NCI-H460 (cell line): ENCODE measurements around the gene SOS2. TPM values are rescaled to one million over a fixed set of nuclear protein-coding genes. Genes with fewer than 3 reads are reported as not detected.
"Not testable (repeated sequence)": the region's sequence is repeated elsewhere in the genome, so short reads cannot be mapped to it uniquely, and the experiment has no call there.

Source experiments
- DNase-seq: peaks from one replicate; pipeline ENCODE4 v3.0.0-alpha.2; 2016; ENCODE audit warnings: low read depth; ENCODE audit errors: extremely low read depth
- total RNA-seq: library from RNA; depleted of rRNA; stranded (reverse); fragments of >200 nt; shearing (Covaris generic); gene quantifications from 2 replicates; pipeline ENCODE4 v1.2.3, GENCODE V29; 2014

SOS2 gene
- total RNA-seq, 1 experiment from 2014 or later, result 26.7 TPM

DNA sequence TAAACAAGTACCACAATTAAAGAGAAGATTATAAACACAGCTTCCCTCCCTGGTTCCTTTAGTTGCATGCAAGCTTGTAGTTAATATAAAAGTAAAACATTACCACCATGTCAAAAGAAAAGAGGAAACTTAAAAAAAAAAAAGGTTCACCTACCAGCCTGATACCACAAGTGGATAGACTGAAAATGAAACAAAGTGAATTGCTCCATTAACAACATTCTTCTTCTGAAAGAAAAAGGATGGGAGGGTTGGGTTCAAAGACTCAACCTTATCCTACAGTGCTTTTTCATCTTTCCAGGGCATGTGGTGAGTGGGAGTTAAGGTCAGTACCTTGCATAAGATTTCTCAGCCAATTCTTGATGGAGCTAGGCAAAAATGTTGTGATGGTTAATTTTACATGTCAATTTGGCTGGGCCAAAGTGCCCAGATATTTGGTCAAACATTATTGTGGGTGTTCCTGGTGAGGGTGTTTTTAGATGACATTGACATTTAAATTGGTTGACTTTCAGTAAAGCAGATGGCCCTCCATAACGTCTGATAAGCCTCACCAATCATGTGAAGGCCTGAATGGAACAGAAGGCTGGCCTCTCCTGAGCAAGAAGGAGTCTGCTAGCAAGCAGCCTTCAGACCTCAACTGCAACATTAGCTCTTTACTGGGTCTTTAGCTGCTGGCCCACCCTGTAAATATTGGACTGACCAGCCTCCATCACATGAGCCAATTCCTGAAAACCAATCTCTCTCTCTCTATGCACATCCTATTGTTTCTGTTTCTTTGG lies 143.8 kb downstream of the SOS2 start:
- no peak for DNase-seq

DNA sequence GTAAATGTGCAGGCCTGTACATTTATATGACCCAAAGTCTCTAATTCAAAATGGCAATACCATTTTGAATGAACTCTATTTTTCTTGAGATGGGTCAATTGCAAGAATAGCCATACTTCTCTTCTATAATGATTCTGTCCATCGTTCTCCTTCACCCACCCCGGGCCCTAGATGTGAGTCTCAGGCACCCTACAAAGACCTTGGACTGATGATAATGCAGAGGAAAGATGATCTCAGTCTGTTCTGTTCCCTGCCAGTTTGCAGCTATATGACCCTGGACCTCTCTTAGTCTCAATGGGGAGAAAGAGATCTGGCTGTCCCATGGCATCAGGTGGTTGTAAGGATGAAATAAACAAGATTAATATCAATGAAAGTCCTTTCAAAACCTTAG lies 145.1 kb downstream of the SOS2 start:
- no peak for DNase-seq

DNA sequence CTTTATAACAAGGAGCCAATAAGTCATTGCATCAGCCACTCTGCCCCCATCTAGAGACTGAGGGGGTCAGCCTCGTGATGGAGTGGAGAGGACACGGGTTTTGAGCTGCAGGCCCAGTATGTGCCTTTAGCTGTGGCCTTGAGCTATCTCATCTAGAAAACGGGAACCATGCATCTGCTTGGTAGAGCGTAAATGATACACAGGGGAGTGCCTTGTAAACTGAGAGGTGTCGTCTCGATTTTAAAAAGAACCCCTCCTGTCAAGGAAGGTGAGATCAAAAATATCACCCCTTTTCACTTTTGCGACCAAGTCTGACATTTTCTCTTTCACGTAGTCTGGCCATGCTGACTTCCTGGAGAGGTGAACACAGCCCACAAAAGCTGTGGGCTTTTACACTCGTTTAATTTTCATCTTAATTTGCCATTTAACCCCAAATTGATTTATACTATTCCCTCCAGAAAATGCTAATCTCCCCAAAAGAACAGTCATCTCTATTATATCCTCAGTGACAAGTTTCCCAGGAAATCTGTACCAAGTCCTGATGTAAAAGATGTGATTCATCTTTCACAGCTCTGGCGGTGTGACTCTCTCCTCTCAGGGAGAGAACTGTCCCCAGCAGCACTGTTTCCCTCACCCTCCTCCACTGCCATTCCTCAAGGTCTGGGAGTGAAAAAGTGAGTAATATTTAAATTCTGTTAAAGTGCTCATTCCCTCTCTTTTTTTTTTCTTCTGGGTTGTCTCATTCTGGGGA lies 145.6 kb downstream of the SOS2 start:
- no peak for DNase-seq

DNA sequence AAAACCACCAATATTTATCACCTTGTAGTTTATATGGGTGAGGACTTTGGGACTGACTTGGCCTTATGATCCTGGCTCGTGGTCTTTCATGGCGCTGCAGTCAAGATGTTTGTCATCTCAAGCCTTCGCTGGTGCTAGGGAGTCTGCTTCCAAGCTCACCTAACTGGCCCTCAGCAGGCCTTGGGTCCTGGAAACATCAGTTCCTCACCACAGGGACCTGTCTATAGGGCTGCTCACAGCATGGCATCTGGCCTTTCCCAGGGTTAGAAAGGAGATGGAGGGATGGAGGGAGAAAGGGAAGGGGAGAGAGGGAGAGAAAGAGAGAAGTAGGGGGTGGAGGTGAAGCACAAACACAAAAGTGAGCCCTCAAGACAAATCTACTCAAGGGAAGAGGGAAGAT lies 146.7 kb downstream of the SOS2 start:
- DNase-seq, result no peak

DNA sequence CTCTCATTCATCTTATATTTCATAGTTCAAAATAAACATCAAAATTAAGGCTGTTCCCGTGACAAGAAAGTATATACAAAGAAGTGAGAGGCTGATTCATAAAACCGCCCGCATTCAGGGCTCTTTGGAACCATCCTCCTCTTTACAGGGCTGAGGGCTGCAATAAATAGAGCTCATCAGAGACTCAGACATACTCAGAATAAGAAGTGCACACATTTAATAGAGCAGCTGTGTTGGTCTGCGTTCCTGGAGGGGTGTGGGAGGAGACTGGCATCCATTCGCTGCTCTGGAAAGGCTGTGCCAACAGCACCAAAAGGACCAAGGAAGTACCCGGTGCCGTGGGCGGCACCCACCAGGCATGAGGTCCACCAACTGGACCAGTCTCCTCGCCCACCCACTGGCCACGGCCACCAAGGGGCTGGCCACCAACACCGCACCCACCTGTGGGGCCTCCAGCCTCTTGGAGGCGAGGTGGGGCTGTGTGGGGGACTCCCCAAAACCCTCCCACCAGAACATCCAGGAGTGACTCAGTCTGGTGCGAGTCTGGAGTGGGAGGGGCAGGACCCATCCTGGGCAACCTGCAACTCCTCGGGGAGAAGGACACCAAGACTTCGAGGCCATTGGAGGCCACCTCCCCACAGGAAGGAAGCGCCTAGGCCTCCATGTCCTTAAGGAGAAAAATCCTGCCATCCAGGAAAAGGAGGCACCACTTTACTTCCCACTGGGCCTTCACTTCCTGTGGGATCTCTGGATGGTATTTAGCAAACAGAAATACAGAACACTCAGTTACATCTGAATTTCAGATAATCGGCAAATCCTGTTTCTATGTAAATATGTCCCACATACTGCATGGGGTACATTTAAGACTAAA lies 147.7 kb downstream of the SOS2 start:
- no peak for DNase-seq

DNA sequence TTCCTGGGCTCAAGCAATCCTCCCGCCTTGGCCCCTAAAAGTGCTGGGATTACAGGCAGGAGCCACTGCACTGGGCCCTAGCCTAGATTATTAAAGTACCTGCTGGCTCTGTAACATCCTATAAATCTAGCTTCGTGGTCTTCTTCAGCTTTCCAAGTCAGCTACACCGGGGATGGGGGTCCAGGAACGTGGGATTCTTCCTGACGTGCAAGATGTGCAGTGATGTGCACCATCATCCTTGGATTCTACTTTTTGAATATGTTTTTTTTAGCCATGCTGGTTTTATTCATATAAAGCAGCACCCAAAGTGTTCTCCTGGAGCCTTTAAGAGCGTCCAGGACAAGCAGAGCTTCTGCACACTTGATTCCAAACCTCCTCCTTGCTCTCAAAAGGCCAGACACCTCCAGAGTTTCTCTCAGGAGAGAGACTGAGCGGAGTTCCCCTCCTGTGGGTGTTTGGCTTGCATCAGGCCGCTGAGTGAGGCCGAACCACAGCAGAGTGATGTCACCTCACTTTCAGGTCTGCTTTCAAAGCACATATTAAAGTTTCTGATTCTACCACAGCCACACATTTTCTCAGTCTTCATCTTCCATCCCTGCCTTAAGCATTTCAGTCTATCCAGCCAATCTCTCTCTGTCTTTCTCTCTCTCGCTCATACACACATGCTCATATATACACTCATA lies 148.5 kb downstream of the SOS2 start:
- no peak for DNase-seq

DNA sequence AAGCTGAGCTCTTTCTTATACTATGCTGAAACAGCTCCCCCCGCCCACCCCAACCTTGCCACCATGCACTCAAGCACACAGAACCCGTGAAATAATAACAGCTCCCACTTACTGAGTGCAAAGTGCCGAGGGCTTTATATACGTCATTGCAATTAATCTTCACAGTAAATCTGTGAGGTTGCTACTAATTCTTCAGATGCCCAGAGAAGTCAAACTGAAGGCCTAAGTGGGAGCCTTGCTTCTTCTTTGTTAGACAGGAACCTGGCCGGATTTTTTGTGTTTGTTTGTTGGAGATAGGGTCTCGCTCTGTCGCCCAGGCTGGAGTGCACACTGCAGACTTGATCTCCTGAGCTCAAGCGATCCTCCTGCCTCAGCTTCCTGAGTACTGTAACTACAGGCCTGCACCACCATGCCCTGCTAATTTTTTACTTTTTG lies 149.1 kb downstream of the SOS2 start:
- no peak for DNase-seq

DNA sequence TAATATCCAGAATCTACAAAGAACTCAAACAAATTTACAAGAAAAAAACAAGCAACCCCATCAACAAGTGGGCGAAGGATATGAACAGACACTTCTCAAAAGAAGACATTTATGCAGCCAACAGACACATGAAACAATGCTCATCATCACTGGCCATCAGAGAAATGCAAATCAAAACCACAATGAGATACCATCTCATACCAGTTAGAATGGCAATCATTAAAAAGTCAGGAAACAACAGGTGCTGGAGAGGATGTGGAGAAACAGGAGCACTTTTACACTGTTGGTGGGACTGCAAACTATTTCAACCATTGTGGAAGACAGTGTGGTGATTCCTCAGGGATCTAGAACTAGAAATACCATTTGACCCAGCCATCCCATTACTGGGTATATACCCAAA lies 152.3 kb downstream of the SOS2 start:
- DNase-seq, result not testable (repeated sequence)

DNA sequence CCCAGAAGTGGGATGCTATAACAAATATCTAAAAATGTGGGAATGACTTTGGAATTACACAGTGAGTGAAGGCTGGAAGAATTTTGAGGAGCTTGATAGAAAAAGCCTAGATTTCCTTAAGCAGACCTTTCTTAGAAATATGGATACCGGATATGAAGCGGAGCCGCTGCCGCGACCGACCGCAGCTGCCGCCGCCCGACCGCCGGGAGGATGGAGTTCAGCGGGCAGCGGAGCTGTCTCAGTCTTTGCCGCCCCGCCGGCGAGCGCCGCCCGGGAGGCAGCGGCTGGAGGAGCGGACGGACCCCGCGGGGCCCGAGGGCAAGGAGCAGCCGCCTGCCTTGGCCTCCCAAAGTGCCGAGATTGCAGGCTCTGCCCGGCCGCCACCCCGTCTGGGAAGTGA lies 157.7 kb downstream of the SOS2 start:
- DNase-seq, result not testable (repeated sequence)

DNA sequence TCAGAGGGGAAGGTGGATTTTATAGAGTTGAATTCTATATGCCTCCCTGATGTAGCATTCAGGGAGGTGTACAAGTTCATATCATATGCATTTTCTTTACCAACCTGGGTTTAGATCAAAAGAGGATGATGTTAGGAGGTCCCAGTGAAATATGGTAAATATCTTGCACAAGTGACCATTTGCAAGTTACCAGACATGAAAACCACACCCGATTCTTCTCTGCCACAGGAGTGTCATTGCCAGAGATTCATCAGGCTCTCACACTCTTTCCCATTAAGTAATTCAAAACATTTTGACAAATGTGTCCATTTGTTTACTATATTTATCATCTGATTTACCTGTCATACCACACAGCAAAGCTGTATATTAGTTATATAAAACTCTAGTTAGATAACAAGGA lies 159.0 kb downstream of the SOS2 start:
- DNase-seq, result no peak

DNA sequence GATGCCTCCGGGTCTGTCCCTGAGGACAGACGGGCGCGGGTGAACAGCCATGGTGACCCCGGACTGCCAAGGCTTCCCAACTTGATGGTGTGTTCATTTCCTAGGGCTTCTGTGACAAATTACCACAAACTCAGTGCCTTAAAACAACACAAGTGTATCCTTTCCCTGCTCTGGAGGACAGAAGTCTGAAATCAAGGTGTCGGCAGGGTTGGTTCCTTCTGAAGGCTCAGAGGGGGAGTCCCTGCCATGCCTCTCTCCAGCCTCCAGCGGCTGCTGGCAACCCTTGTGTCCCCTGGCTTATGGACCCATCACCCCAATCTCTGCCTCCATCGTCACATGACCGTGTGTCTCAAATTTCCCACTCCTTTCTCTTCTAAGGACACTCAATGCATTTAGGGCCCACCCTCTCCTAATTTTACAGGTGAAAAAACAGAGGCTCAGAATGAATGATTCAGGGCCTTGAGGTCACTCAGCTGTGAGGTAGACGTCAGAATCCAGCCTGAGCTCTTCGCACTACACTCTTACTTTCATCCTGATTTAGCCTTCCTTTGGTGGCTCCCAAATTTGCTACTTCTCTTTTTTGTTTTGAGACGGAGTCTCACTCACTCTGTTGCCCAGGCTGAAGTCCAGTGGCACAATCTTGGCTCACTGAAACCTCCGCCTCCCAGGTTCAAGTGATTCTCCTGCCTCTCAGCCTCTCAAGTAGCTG lies 160.4 kb downstream of the SOS2 start:
- DNase-seq, result no peak

DNA sequence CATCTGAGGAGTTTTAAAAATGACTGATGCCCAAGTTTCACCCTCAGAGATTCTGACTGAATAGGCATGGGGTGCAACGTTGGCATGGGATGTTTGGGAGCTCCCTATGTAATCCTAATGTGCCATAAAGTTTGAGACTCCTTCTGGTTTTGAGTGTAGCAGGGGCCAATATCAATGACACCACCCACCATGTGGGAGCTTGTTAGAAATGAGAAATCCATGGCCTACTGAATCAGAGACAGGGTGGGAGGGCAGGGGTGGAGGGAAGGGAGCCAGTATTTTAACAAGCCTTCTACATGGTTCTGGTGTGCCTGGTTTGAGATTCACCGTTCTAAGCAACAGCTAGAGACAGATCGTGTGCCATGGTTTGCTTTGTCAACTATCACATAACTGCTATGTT lies 161.1 kb downstream of the SOS2 start:
- no peak for DNase-seq

DNA sequence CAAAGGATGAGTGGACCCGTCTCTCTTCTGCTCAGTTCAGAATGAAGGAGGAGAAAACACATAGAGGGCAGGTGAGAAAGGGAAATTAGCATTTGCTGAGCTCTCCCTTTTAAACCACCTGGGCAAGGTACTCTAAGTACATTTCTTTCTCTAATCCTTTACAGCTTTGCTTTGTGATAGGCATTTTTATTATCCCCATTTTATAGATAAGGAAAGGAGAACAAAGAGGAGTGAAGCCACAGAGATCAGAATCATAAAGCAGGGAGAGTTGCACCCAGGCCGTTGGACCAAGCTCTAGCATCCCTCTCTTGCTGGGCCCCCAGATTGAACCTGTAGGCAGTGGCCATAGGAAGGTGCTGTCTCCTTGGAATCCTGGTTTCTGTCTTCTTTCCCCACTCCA lies 162.1 kb downstream of the SOS2 start:
- DNase-seq, result no peak

DNA sequence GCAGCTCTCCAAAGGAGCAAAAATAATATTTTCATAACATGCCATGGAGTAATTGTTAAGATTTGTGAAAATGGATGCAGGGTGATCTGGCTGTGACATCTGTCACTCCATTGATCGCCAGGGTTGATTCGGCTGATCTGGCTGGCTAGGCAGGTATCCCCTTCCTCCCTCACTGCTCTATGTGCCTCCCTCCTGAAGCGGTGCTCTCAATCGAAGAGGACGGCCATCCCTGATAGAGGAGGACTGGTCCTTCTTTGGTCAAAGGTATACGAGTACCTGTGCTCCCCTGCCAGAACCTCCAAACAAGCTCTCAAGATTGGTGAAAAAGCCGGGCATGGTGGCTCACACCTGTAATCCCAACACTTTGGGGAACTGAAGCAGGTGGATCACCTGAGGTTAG lies 162.9 kb downstream of the SOS2 start:
- DNase-seq, result no peak

DNA sequence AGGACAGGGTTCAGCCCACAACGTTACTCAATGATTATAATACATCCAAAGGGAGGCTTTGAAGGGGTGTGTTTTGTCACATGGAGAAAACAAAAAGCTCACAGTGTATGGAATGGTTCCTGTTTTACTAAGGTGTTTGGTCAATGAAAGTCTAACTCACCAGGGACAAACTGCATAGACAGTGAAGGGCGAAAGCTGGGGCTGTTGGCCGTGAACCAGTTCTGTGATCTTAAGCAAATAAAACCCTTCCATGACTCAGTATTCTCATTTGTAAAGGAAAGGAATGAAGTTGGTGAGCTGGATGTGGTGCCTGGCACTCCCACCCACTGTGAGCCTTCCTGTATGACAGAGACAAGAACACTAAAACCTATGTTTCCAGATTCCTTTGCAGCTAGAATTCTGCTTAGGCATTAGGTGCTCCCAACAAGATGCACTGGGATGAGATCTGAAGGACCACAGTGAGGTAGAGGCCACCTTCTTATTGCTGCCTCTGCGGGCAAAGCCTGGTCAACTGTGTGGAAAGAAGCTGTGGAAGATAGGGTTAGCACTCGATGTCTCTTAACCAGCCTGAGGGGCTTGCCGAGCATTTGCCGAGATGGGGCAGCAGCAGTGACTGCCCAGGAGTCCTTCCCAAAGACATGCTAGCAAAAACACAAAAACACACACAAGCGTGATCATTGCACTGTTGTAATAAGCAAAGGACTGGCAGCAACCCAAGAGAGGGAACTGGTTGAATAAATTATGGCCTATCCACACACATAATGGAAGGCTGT lies 163.5 kb downstream of the SOS2 start:
- DNase-seq, result no peak
